ENCODE measurements around the gene KLHL42.

DNA sequence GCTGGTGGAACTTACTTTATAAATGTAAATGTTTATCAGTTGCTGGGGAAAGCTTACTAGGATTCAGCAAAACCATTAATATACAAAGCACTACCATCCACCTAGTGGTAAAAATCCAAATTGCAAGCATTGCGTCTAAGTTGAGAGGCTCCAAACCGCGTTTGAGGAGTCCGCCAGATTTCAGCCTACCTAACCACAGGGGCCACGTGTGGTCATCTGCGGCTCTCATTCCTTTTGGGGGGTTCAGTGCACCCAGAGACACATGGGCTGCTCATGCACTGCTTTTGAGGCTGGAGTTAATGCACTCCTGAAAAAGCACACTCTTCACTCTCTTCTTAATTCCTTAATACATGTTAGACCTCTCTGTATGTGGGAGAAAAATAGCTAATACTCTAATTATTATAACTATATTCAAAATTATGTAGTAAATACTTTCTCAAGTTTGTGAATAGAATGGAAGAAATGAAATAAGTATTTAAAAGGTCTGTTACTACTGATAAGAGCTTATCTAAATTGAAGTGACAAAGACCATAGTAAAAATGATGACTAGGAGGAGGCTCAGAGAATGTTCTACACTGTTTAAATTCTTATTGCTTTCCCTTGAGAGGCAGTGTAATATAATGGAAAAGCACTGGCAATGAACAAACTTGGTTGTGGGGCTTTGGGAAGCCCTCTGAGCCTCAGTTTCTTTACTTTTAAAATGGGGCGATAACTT, 41.4 kb downstream of the KLHL42 start:
- TF ChIP-seq, protein P1, sequence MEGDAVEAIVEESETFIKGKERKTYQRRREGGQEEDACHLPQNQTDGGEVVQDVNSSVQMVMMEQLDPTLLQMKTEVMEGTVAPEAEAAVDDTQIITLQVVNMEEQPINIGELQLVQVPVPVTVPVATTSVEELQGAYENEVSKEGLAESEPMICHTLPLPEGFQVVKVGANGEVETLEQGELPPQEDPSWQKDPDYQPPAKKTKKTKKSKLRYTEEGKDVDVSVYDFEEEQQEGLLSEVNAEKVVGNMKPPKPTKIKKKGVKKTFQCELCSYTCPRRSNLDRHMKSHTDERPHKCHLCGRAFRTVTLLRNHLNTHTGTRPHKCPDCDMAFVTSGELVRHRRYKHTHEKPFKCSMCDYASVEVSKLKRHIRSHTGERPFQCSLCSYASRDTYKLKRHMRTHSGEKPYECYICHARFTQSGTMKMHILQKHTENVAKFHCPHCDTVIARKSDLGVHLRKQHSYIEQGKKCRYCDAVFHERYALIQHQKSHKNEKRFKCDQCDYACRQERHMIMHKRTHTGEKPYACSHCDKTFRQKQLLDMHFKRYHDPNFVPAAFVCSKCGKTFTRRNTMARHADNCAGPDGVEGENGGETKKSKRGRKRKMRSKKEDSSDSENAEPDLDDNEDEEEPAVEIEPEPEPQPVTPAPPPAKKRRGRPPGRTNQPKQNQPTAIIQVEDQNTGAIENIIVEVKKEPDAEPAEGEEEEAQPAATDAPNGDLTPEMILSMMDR (conservative IDR thresholded peaks at IDR 0.05; ENCODE audit: low read length) = peak; percentile 73
- TF ChIP-seq EZH2phosphoT487 (IDR thresholded peaks at IDR 0.05; ENCODE audit: borderline replicate concordance) = no peak

Data from Loucy (cell line).